Choroid plexus epithelial cell (primary cell): ENCODE results near the gene FOXJ2.
"Not testable (repeated sequence)": the region's sequence is repeated elsewhere in the genome, so short reads cannot be mapped to it uniquely, and the experiment has no call there.

ENCODE experiments used
- DNase-seq: peaks from one replicate; pipeline ENCODE4 v3.0.0-alpha.2; 2010; ENCODE audit warnings: low read depth
- H3K4me3 ChIP-seq: 2 replicates; pipeline ENCODE4 v1.5.1; 2011; ENCODE audit warnings: low read depth, mild to moderate bottlenecking, control low read depth, low read length, moderate library complexity
- TF ChIP-seq, protein P1 (sequence below): conservative IDR thresholded peaks from 2 replicates; pipeline ENCODE4 v1.5.1; 2011; ENCODE audit warnings: low read depth, mild to moderate bottlenecking, control low read depth, inconsistent platforms, low read length, moderate library complexity

The FOXJ2 gene

DNA sequence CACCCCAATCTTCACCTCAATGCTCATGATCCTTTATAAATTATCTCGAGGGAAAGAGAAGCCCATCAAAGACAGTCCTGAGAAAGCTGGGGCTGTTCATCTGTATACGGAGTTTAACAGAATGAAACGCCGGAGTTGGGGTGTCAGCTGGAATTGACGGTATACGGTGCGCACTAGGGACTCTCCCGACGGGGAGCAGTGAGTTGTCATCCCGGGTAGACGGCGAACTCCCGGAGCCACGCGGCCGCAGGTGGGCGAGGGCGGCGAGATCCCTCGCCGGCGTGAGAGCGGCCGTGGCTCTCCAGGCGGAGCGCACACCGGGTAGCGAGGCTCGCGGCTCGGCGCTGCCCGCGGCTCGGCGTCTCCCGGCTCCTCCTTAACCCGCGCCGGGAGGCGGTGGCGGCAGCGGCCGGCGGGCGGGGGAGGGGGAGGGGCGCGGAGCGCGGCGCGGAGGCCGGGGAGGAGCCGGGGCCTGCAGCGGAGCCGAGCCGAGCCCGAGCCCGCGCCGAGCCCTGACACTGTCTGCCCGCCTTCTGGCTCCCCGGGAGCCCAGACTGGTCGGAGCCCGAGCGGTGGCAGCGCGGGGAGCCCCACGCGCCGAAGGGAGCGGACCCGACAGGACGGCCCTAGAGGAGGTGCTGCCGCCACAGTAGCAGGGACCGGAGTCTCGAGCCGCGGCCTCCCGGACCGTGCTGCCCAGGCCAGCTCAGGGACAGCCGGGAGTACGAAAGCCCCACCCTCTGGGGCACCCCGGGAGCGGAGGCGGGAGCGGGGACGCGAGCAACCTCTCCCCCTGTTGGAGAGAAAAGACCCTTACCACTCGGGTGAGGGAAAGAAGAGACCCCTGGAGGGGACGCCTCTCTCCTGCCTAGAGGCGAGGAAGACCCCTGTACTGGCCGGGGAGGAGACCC lies at the start of gene FOXJ2:
FOXJ2 (plus strand) TSS at position 475 of the 911 bp plus-strand sequence. CDS start 7,117 bp downstream, outside the sequence.
- DNase-seq: peak; percentile 73
- peak within 1 kb of the TSS; percentile 94 for H3K4me3 ChIP-seq
- TF ChIP-seq, protein P1, sequence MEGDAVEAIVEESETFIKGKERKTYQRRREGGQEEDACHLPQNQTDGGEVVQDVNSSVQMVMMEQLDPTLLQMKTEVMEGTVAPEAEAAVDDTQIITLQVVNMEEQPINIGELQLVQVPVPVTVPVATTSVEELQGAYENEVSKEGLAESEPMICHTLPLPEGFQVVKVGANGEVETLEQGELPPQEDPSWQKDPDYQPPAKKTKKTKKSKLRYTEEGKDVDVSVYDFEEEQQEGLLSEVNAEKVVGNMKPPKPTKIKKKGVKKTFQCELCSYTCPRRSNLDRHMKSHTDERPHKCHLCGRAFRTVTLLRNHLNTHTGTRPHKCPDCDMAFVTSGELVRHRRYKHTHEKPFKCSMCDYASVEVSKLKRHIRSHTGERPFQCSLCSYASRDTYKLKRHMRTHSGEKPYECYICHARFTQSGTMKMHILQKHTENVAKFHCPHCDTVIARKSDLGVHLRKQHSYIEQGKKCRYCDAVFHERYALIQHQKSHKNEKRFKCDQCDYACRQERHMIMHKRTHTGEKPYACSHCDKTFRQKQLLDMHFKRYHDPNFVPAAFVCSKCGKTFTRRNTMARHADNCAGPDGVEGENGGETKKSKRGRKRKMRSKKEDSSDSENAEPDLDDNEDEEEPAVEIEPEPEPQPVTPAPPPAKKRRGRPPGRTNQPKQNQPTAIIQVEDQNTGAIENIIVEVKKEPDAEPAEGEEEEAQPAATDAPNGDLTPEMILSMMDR: peak; percentile 17

DNA sequence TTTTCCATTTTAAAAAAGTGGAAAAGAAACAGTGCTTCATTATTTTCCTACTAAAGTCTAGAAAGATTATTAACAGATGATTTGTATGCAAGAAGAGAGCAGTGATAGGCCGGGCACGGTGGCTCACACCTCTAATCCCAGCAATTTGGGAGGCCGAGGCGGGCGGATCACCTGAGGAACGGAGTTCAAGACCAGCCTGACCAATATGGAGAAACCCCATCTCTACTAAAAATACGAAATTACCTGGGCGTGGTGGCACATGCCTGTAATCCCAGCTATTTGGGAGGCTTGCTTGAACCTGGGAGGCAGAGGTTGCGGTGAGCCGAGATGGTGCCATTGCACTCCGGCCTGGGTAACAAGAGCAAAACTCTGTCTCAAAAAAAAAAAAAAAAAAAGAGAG lies 49.5 kb upstream of the FOXJ2 start:
- not testable (repeated sequence) for DNase-seq, H3K4me3 ChIP-seq

DNA sequence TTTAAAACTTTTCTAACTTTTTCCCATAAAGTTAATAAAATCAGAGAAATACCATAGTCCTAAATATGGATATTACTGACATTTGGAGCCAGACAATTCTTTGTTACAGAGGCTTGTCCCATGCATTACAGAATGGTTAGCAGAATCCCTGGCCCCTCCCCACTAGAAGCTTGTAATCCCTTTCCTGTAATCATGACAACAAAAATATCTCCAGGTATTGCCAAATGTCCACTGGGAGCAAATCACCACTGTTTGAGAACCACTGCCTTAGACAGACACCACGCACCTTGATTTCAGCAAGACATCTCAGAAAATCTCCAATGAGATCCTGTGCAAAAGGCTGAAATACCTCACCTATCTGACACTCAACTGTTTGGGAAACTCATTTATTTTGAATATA lies 49.1 kb upstream of the FOXJ2 start:
- DNase-seq, H3K4me3 ChIP-seq: not testable (repeated sequence)

DNA sequence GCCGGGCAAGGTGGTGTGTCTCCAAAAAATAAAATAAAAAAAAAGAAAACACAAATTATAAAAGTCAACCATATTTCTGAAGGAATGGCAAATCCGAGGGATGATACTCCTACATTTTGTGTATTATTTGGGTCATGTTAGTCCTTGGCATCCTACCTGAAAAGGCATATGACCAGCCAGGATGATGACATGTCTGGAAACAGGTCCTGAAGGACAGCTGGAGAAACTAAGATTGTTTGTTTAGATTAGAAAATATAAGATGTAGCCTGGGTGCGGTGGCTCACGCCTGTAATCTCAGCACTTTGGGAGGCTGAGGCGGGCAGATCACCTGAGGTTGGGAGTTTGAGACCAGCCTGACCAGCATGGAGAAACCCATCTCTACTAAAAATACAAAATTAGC lies 47.6 kb upstream of the FOXJ2 start:
- H3K4me3 ChIP-seq: no peak overlapping the region
- DNase-seq: no peak
- TF ChIP-seq, protein P1: no peak

DNA sequence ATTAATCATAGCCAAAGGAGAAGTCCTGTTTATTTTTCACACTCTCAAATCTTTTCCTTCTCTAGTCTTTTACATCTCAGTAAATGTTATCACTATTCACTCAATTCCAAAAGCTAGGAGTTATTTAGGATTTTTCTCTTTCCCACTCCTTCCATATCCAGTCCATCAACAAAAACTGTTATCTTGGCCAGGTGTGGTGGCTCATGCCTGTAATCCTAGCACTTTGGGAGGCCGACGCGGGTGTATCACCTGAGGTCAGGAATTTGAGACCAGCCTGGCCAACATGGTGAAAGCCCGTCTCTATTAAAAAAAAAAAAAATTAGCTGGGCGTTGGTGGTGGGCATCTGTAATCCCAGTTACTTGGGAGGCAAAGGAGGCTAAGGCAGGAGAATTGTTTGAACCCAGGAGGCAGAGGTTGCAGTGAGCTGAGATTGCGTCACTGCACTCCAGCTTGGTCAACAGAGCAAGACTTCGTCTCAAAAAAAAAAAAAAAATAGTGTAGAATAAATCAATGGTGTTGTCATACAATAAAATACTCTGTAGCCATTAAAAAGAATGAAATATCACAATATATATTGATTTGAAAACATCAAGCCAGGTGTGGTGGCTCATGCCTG lies 46.6 kb upstream of the FOXJ2 start:
- TF ChIP-seq, protein P1: no peak
- no peak overlapping the region for H3K4me3 ChIP-seq
- no peak for DNase-seq

DNA sequence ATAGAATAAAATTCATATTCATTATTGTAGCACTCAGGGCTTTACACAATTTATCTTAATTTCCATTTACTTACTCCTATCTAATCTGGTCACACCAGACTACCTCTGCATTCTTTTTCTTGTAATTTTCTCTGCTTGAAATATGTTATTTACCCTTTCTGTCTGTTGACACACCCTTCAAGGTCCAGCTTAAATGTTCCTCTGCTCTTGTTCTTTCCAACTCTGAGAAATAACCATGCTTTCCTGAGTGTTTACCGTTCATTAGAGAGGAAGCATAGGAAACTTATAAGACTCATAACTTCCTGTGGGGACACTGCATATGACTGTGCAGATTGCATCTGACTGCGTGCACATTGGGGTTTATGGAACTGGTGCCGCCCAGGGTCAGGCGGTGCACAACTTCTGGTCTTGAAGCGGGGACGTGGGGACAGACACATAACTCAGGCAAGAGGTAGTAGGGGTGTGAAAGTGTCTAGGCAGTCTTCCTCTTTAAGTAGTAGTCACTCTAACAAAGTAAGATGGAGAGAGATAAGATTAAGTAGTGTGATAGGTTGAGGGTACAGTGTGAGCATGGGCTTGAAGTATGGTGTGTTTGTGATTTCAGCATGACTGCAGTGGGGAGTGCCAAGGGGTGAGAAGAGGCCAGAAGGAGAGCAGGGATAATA lies 42.6 kb upstream of the FOXJ2 start:
- H3K4me3 ChIP-seq: no peak overlapping the region
- TF ChIP-seq, protein P1: no peak
- no peak for DNase-seq

DNA sequence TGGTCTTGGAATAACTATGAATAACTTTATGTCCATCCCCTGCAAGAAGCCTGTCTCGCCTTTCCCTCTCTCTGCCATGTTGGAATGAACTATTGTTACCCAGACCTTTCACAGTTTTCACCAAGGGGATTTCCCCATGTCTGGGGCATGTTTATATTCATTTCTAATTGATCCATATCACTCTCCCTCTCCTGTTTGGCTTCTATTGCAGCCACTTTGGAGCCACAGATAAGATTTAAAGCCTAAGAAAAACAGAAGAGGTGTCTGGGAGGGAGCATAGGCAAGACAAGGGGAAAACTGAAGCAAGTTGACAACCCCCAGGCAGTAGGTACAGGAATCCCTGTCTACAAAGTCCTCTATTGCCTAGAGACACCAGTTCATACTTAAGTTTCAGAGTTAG lies 41.0 kb upstream of the FOXJ2 start:
- no peak overlapping the region for H3K4me3 ChIP-seq
- DNase-seq: no peak
- TF ChIP-seq, protein P1: no peak
